Measurements from ENCODE around the gene RRP1.
"Not testable (repeated sequence)": the region's sequence is repeated elsewhere in the genome, so short reads cannot be mapped to it uniquely, and the experiment has no call there.

Gene RRP1

GRCh38 chr21:43819511-43820405, 30.4 kb downstream of the RRP1 start:
- no peak for DNase-seq

GRCh38 chr21:43820466-43820865, 31.1 kb downstream of the RRP1 start:
- no peak for DNase-seq

- DNase-seq, result not testable (repeated sequence)
Measured at GRCh38 chr21:43822166-43822565, 32.8 kb downstream of the RRP1 start.

GRCh38 chr21:43822741-43823140, 33.4 kb downstream of the RRP1 start:
- DNase-seq, result not testable (repeated sequence)

GRCh38 chr21:43824333-43825241, 35.2 kb downstream of the RRP1 start:
- no peak for DNase-seq

GRCh38 chr21:43825242-43825935, 36.0 kb downstream of the RRP1 start:
- DNase-seq, result no peak

- peak; percentile 83 for DNase-seq
Measured at GRCh38 chr21:43825936-43826622, 36.7 kb downstream of the RRP1 start.

GRCh38 chr21:43826623-43826974, 37.2 kb downstream of the RRP1 start:
- no peak for DNase-seq

- DNase-seq, result peak; percentile 29
Measured at GRCh38 chr21:43827015-43827611, 37.7 kb downstream of the RRP1 start.

GRCh38 chr21:43829161-43829560, 39.8 kb downstream of the RRP1 start:
- no peak for DNase-seq

GRCh38 chr21:43829575-43830119, 40.3 kb downstream of the RRP1 start:
- DNase-seq, result no peak

- DNase-seq, result no peak
Measured at GRCh38 chr21:43832158-43832550, 42.8 kb downstream of the RRP1 start.

GRCh38 chr21:43832648-43833047, 43.3 kb downstream of the RRP1 start:
- DNase-seq, result no peak

GRCh38 chr21:43834146-43834905, 44.9 kb downstream of the RRP1 start:
- DNase-seq, result no peak

GRCh38 chr21:43835050-43835449, 45.7 kb downstream of the RRP1 start:
- DNase-seq, result no peak

- no peak for DNase-seq
Measured at GRCh38 chr21:43835861-43836260, 46.5 kb downstream of the RRP1 start.

GRCh38 chr21:43836616-43837015, 47.2 kb downstream of the RRP1 start:
- DNase-seq, result no peak

GRCh38 chr21:43840259-43840658, 50.9 kb downstream of the RRP1 start:
- DNase-seq, result no peak

GRCh38 chr21:43842742-43843141, 53.4 kb downstream of the RRP1 start:
- DNase-seq, result no peak

- not testable (repeated sequence) for DNase-seq
Measured at GRCh38 chr21:43844906-43845305, 55.5 kb downstream of the RRP1 start.

- no peak for DNase-seq
Measured at GRCh38 chr21:43845386-43845785, 56.0 kb downstream of the RRP1 start.

Measured in NCI-H2107 (cell line).